Activated CD4-positive, alpha-beta T cell treated with anti-CD3 and anti-CD28 coated beads, Interleukin-2, amount 50 U/mL, for 1 hour (primary cell): ENCODE measurements around the gene ANO3.
"Not testable (repeated sequence)": the region's sequence is repeated elsewhere in the genome, so short reads cannot be mapped to it uniquely, and the experiment has no call there.

Experiments used
- DNase-seq: peaks from one replicate; pipeline ENCODE4 v3.0.0-alpha.2; 2020

The ANO3 gene

GRCh38 chr11:26331911-26332571, at the start of gene ANO3:
ANO3 (plus strand) TSS chr11:26332130; CDS start chr11:26332276, 146 bp downstream.
- no peak for DNase-seq

GRCh38 chr11:26283852-26284408, 48.0 kb upstream of the ANO3 start:
- DNase-seq, result no peak

GRCh38 chr11:26285608-26286007, 46.3 kb upstream of the ANO3 start:
- no peak for DNase-seq

- no peak for DNase-seq
Measured at GRCh38 chr11:26286472-26287066, 45.4 kb upstream of the ANO3 start.

GRCh38 chr11:26287067-26287518, 44.8 kb upstream of the ANO3 start:
- no peak for DNase-seq

GRCh38 chr11:26297189-26297975, 34.5 kb upstream of the ANO3 start:
- DNase-seq, result no peak

- not testable (repeated sequence) for DNase-seq
Measured at GRCh38 chr11:26316372-26316771, 15.6 kb upstream of the ANO3 start.

GRCh38 chr11:26319906-26320305, 12.0 kb upstream of the ANO3 start:
- no peak for DNase-seq

- DNase-seq, result no peak
Measured at GRCh38 chr11:26321516-26321915, 10.4 kb upstream of the ANO3 start.

GRCh38 chr11:26322335-26323067, 9.4 kb upstream of the ANO3 start:
- DNase-seq, result no peak

- no peak for DNase-seq
Measured at GRCh38 chr11:26323837-26324236, 8.1 kb upstream of the ANO3 start.

GRCh38 chr11:26324270-26324669, 7.7 kb upstream of the ANO3 start:
- DNase-seq, result no peak

- no peak for DNase-seq
Measured at GRCh38 chr11:26326793-26327400, 5.0 kb upstream of the ANO3 start.

- DNase-seq, result no peak
Measured at GRCh38 chr11:26329206-26329605, 2.7 kb upstream of the ANO3 start.

- no peak for DNase-seq
Measured at GRCh38 chr11:26330262-26330661, 1.7 kb upstream of the ANO3 start.

- DNase-seq, result no peak
Measured at GRCh38 chr11:26332572-26332915, 614 bp downstream of the ANO3 start.

GRCh38 chr11:26333906-26334305, 2.0 kb downstream of the ANO3 start:
- no peak for DNase-seq

- no peak for DNase-seq
Measured at GRCh38 chr11:26335903-26336302, 4.0 kb downstream of the ANO3 start.

GRCh38 chr11:26344647-26345046, 12.7 kb downstream of the ANO3 start:
- DNase-seq, result no peak

GRCh38 chr11:26348776-26349175, 16.8 kb downstream of the ANO3 start:
- DNase-seq, result no peak

GRCh38 chr11:26350002-26350401, 18.1 kb downstream of the ANO3 start:
- no peak for DNase-seq

GRCh38 chr11:26353010-26353409, 21.1 kb downstream of the ANO3 start:
- no peak for DNase-seq

- DNase-seq, result no peak
Measured at GRCh38 chr11:26359055-26359454, 27.1 kb downstream of the ANO3 start.
